ENCODE measurements around the gene KIR2DL4.
"Not testable (repeated sequence)": the region's sequence is repeated elsewhere in the genome, so short reads cannot be mapped to it uniquely, and the experiment has no call there.

- not testable (repeated sequence) for TF ChIP-seq POLR2AphosphoS5 (IDR thresholded peaks at IDR 0.05; ENCODE audit: borderline replicate concordance, low read depth, low read length); EZH2 (IDR thresholded peaks at IDR 0.05); FOXP2 (optimal IDR thresholded peaks at IDR 0.05; ENCODE audit: control extremely low read depth, extremely low read length, insufficient read depth)
Measured at GRCh38 chr19:54786091-54786723, 17.2 kb upstream of the KIR2DL4 start.

Data from SK-N-MC (cell line).